Endodermal cell (in vitro differentiated cells): Measurements from ENCODE around the gene SLC39A1. TPM values are rescaled to one million over a fixed set of nuclear protein-coding genes. Genes with fewer than 3 reads are reported as not detected.
A peak's percentile ranks its signal among the peaks of the same experiment; 100 is the strongest.
"Not testable (repeated sequence)": the region's sequence is repeated elsewhere in the genome, so short reads cannot be mapped to it uniquely, and the experiment has no call there.

Experiments used
- DNase-seq: peaks from one replicate; pipeline ENCODE4 v3.0.0-alpha.2; 2017
- H3K27ac ChIP-seq: 2 replicates; pipeline ENCODE4 v1.5.1; 2013; ENCODE audit warnings: mild to moderate bottlenecking, low read depth, low read length, moderate library complexity
- H3K27me3 ChIP-seq: 2 replicates; pipeline ENCODE4 v1.6.1; 2013; ENCODE audit warnings: mild to moderate bottlenecking, low read length, moderate library complexity; ENCODE audit not compliant: insufficient read depth, control insufficient read depth, poor library complexity, severe bottlenecking
- H3K36me3 ChIP-seq: 2 replicates; pipeline ENCODE4 v1.7.0; 2013; ENCODE audit warnings: mild to moderate bottlenecking, low read length, moderate library complexity; ENCODE audit not compliant: control insufficient read depth, insufficient read depth
- H3K4me1 ChIP-seq: one replicate; pipeline ENCODE4 v1.7.0; 2013; ENCODE audit warnings: low read length; ENCODE audit not compliant: control insufficient read depth, insufficient read depth
- H3K4me3 ChIP-seq: 2 replicates; pipeline ENCODE4 v1.5.1; 2013; ENCODE audit warnings: mild to moderate bottlenecking, low read length, moderate library complexity
- H3K9ac ChIP-seq: 2 replicates; pipeline ENCODE4 v1.6.1; 2013; ENCODE audit warnings: mild to moderate bottlenecking, low read length, moderate library complexity; ENCODE audit not compliant: poor library complexity, severe bottlenecking; ENCODE audit errors: extremely low read depth
- H3K9me3 ChIP-seq: 2 replicates; pipeline ENCODE4 v1.6.1; 2013; ENCODE audit warnings: mild to moderate bottlenecking, low read length, moderate library complexity; ENCODE audit not compliant: control insufficient read depth
- H3K27ac Mint-ChIP-seq: 2 replicates; pipeline ENCODE4 v1.8.0; 2020; ENCODE audit warnings: mixed read lengths
- H3K27me3 Mint-ChIP-seq: 2 replicates; pipeline ENCODE4 v1.8.0; 2021; ENCODE audit warnings: mild to moderate bottlenecking, mixed read lengths; ENCODE audit not compliant: insufficient read depth
- H3K36me3 Mint-ChIP-seq: 2 replicates; pipeline ENCODE4 v1.8.0; 2020; ENCODE audit warnings: low read depth, mixed read lengths
- H3K4me1 Mint-ChIP-seq: 2 replicates; pipeline ENCODE4 v1.8.0; 2020; ENCODE audit warnings: mixed read lengths
- H3K4me3 Mint-ChIP-seq: 2 replicates; pipeline ENCODE4 v1.8.0; 2020; ENCODE audit warnings: mild to moderate bottlenecking, moderate library complexity, mixed read lengths
- H3K9me3 Mint-ChIP-seq: 2 replicates; pipeline ENCODE4 v1.8.0; 2020; ENCODE audit warnings: mild to moderate bottlenecking, mixed read lengths
- WGBS, 2 experiments: methylation state at CpG; one replicate each; pipeline versions ENCODE4 v1.1.5 to v1.1.7; 2013; ENCODE audit warnings: missing lambda C conversion rate in 2 of 2, mixed read lengths in 1 of 2; ENCODE audit not compliant: insufficient coverage in 1 of 2, insufficient read length in 1 of 2; 5-methylcytosine and 5-hydroxymethylcytosine counted together
- total RNA-seq, 2 donors: library from RNA; stranded (reverse); fragmentation: NEBNext Ultra II Directional in 1 of 2; extraction: Animal tissue kit (Norgen Biotek cat#: 25700) in 1 of 2; gene quantifications; 2 replicates in 1 of 2; 3 replicates in 1 of 2; pipeline ENCODE4 v1.2.1, GENCODE V29; 2021
- TF ChIP-seq, protein P1 (sequence below): fragments of 200-600 bp; sonication (generic); conservative IDR thresholded peaks from 2 replicates; pipeline ENCODE4 v1.5.0; 2021; ENCODE audit warnings: antibody characterized with exemption, mild to moderate bottlenecking

The SLC39A1 gene
- total RNA-seq, 2 donors from 2014 or later = 129 to 154 TPM

- Histone ChIP-seq H3K27ac (no peak overlapping the region), H3K9me3 (no peaks in the 10 kb centered on the region), H3K4me3 (peak overlapping the region; percentile 89), H3K4me1 (no peaks in the 10 kb centered on the region), H3K9ac (peak overlapping the region; percentile 56), H3K27me3 (no peaks in the 10 kb centered on the region), H3K36me3 (peaks cover 21% of the 10 kb centered on the region)
- Mint-ChIP-seq H3K27ac (peak overlapping the region; percentile 95), H3K36me3 (peaks cover 20% of the 10 kb centered on the region), H3K27me3 (no peaks in the 10 kb centered on the region), H3K9me3 (no peaks in the 10 kb centered on the region), H3K4me1 (peaks cover 10% of the 10 kb centered on the region), H3K4me3 (peak overlapping the region; percentile 94)
- 5 to 11% methylated on average over 5 to 7 of the region's 7 CpGs for WGBS, 2 experiments
- DNase-seq = peak; percentile 71
- TF ChIP-seq, protein P1, sequence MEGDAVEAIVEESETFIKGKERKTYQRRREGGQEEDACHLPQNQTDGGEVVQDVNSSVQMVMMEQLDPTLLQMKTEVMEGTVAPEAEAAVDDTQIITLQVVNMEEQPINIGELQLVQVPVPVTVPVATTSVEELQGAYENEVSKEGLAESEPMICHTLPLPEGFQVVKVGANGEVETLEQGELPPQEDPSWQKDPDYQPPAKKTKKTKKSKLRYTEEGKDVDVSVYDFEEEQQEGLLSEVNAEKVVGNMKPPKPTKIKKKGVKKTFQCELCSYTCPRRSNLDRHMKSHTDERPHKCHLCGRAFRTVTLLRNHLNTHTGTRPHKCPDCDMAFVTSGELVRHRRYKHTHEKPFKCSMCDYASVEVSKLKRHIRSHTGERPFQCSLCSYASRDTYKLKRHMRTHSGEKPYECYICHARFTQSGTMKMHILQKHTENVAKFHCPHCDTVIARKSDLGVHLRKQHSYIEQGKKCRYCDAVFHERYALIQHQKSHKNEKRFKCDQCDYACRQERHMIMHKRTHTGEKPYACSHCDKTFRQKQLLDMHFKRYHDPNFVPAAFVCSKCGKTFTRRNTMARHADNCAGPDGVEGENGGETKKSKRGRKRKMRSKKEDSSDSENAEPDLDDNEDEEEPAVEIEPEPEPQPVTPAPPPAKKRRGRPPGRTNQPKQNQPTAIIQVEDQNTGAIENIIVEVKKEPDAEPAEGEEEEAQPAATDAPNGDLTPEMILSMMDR = no peak
Measured at GRCh38 chr1:153985341-153985912, 22.1 kb upstream of the SLC39A1 start.

GRCh38 chr1:153984123-153984894 is 21.0 kb upstream of the SLC39A1 start:
- Mint-ChIP-seq H3K27me3 (no peaks in the 10 kb centered on the region), H3K36me3 (peaks cover 24% of the 10 kb centered on the region), H3K27ac (no peak overlapping the region), H3K9me3 (no peaks in the 10 kb centered on the region), H3K4me1 (peaks cover 10% of the 10 kb centered on the region), H3K4me3 (peak overlapping the region; percentile 94)
- Histone ChIP-seq H3K36me3 (peaks cover 22% of the 10 kb centered on the region), H3K4me1 (no peaks in the 10 kb centered on the region), H3K27me3 (no peaks in the 10 kb centered on the region), H3K27ac (no peak overlapping the region), H3K9me3 (no peaks in the 10 kb centered on the region), H3K4me3 (peak overlapping the region; percentile 89), H3K9ac (no peak overlapping the region)
- TF ChIP-seq, protein P1 = peak; percentile 0
- 90 to 93% methylated on average over 3 to 6 of the region's 6 CpGs for WGBS, 2 experiments
- DNase-seq = no peak

- H3K36me3 ChIP-seq = peaks cover 29% of the 10 kb centered on the region
Measured at GRCh38 chr1:153981735-153982134, 18.4 kb upstream of the SLC39A1 start.

GRCh38 chr1:153979091-153979490 is 15.8 kb upstream of the SLC39A1 start:
- H3K4me3 Mint-ChIP-seq, H3K27me3 ChIP-seq, H3K4me3 ChIP-seq, H3K9me3 Mint-ChIP-seq, H3K4me1 ChIP-seq, H3K27ac ChIP-seq, H3K9ac ChIP-seq, H3K27me3 Mint-ChIP-seq, H3K27ac Mint-ChIP-seq, DNase-seq, H3K9me3 ChIP-seq: not testable (repeated sequence)
- H3K4me1 Mint-ChIP-seq = peaks cover 16% of the 10 kb centered on the region
- H3K36me3 Mint-ChIP-seq = peaks cover 44% of the 10 kb centered on the region
- WGBS, 2 experiments = 92 to 94% methylated on average over 8 to 12 of the region's 12 CpGs
- peaks cover 44% of the 10 kb centered on the region for H3K36me3 ChIP-seq

More at GRCh38 chr1:153981735-153982134, 18.4 kb upstream of the SLC39A1 start:
- not testable (repeated sequence) for H3K9me3 Mint-ChIP-seq, H3K4me3 ChIP-seq, H3K27ac ChIP-seq, H3K9ac ChIP-seq, H3K9me3 ChIP-seq, H3K27me3 Mint-ChIP-seq, DNase-seq, H3K4me1 ChIP-seq, H3K27me3 ChIP-seq, H3K4me3 Mint-ChIP-seq, H3K27ac Mint-ChIP-seq
- peaks cover 13% of the 10 kb centered on the region for H3K4me1 Mint-ChIP-seq
- H3K36me3 Mint-ChIP-seq = peaks cover 28% of the 10 kb centered on the region
- 92% methylated on average over 2 of the region's 2 CpGs; no CpG with 5 or more reads in 1 of the 2 experiments for WGBS, 2 experiments
